ENCODE results near the gene GAST. TPM values are rescaled to one million over a fixed set of nuclear protein-coding genes. Genes with fewer than 3 reads are reported as not detected.

Gene GAST
- total RNA-seq, 3 donors from 2014 or later (not counting 1 experiment from before 2014, with no cell fraction given), result not detected

DNA sequence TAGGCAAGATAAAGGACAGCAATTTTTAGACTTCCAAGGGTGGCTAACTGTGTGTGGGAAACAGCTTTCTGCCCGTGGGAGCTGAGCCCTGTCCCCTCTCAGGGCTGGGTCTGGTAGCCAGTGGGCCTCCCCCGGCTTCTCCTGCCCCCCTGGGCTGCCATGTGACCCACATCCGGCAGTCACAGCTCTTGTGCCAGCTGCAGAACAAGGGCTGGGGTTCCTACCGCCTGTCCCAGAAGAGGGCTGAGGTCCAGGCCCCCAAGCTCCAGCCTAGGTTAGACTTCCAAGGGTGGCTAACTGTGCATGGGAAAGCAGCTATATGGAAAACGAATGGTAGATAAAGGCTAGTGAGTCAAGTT, 6.1 kb downstream of the GAST start:
- peaks cover 2% of the 10 kb centered on the region for H3K27me3 ChIP-seq (ENCODE audit: control insufficient read depth, insufficient read depth, low read length)
- Mint-ChIP-seq H3K36me3 (no peaks in the 10 kb centered on the region), H3K4me3 (no peak overlapping the region), H3K4me1 (no peaks in the 10 kb centered on the region), H3K27me3 (ENCODE audit: low read depth in 2 of 2) (no peaks in the 10 kb centered on the region), H3K9me3 (no peaks in the 10 kb centered on the region), H3K27ac (no peak overlapping the region)
- no peaks in the 10 kb centered on the region for H3K4me1 ChIP-seq (ENCODE audit: control insufficient read depth, insufficient read depth, low read length)
- DNase-seq (no peak), ATAC-seq (no peak)
- 69% methylated on average over 5 of the region's 5 CpGs for WGBS (ENCODE audit: insufficient coverage)
- no peaks in the 10 kb centered on the region for H3K9me3 ChIP-seq (ENCODE audit: control insufficient read depth, insufficient read depth, low read length)
- H3K4me3 ChIP-seq (ENCODE audit: low read length), result no peak overlapping the region
- intact Hi-C loops (cut with micrococcal nuclease), result no loop called here
- H3K27ac ChIP-seq (ENCODE audit: low read length), result no peak overlapping the region
- H3K36me3 ChIP-seq (ENCODE audit: control insufficient read depth, insufficient read depth, low read length), result no peaks in the 10 kb centered on the region
- TF ChIP-seq, protein P1, sequence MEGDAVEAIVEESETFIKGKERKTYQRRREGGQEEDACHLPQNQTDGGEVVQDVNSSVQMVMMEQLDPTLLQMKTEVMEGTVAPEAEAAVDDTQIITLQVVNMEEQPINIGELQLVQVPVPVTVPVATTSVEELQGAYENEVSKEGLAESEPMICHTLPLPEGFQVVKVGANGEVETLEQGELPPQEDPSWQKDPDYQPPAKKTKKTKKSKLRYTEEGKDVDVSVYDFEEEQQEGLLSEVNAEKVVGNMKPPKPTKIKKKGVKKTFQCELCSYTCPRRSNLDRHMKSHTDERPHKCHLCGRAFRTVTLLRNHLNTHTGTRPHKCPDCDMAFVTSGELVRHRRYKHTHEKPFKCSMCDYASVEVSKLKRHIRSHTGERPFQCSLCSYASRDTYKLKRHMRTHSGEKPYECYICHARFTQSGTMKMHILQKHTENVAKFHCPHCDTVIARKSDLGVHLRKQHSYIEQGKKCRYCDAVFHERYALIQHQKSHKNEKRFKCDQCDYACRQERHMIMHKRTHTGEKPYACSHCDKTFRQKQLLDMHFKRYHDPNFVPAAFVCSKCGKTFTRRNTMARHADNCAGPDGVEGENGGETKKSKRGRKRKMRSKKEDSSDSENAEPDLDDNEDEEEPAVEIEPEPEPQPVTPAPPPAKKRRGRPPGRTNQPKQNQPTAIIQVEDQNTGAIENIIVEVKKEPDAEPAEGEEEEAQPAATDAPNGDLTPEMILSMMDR (IDR thresholded peaks at IDR 0.05), result no peak

GRCh38 chr17:41722231-41722630, 10.1 kb downstream of the GAST start:
- H3K4me1 Mint-ChIP-seq, result no peaks in the 10 kb centered on the region
- no peak overlapping the region for H3K27ac ChIP-seq (ENCODE audit: low read length)
- 91% methylated on average over 7 of the region's 7 CpGs for WGBS (ENCODE audit: insufficient coverage)
- H3K9me3 Mint-ChIP-seq, result no peaks in the 10 kb centered on the region
- no peaks in the 10 kb centered on the region for H3K36me3 Mint-ChIP-seq
- TF ChIP-seq, protein P1 (IDR thresholded peaks at IDR 0.05), result no peak
- no peak for ATAC-seq
- no peaks in the 10 kb centered on the region for H3K9me3 ChIP-seq (ENCODE audit: control insufficient read depth, insufficient read depth, low read length)
- intact Hi-C loops (cut with micrococcal nuclease), result no loop called here
- peaks cover 0 to 3% of the 10 kb centered on the region in 2 donors for H3K27me3 Mint-ChIP-seq (ENCODE audit: low read depth in 2 of 2)
- no peaks in the 10 kb centered on the region for H3K36me3 ChIP-seq (ENCODE audit: control insufficient read depth, insufficient read depth, low read length)
- H3K4me3 Mint-ChIP-seq, result no peak overlapping the region
- H3K4me1 ChIP-seq (ENCODE audit: control insufficient read depth, insufficient read depth, low read length), result no peaks in the 10 kb centered on the region
- no peak overlapping the region for H3K27ac Mint-ChIP-seq
- no peak overlapping the region for H3K4me3 ChIP-seq (ENCODE audit: low read length)
- no peak for DNase-seq
- H3K27me3 ChIP-seq (ENCODE audit: control insufficient read depth, insufficient read depth, low read length), result peaks cover 2% of the 10 kb centered on the region

DNA sequence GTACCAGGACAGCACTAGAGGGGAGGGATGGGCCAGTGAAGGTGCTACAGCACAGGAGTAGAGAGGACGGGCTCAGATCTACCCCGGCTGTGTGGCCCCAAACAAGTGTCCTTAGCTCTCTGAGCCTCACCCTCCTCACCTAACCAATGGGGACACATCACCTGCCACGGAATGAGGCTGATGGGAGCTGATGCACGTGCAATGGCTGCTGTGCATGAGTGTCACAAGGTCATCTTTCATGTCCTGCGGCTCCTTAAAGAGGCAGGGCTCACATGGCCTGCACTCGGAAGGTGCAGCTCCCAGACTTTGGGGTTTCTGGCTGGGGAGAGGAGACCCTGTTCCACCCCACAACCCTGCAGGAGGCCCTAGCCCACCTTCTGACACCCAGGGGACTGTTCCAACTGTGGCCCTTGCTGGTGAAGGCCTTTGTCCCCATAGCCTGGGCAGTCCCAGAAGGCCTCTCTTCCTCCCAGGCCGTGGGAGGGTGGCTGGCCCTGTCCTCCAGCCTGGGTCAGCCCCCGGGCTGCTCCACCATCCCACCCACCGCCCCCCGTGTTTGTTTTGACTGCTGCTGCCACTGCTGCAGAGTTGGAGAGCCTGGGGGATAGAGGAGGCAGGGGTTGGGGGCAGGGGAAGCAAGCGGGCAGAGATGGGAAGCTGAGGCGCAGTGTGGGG, 11.8 kb downstream of the GAST start:
- no peaks in the 10 kb centered on the region for H3K36me3 ChIP-seq (ENCODE audit: control insufficient read depth, insufficient read depth, low read length)
- no peak overlapping the region for H3K27ac ChIP-seq (ENCODE audit: low read length)
- no peak overlapping the region for H3K4me3 ChIP-seq (ENCODE audit: low read length)
- no peak overlapping the region for H3K27ac Mint-ChIP-seq
- WGBS (ENCODE audit: insufficient coverage), result 75% methylated on average over 10 of the region's 12 CpGs
- H3K4me1 ChIP-seq (ENCODE audit: control insufficient read depth, insufficient read depth, low read length), result no peaks in the 10 kb centered on the region
- peaks cover 0 to 3% of the 10 kb centered on the region in 2 donors for H3K27me3 Mint-ChIP-seq (ENCODE audit: low read depth in 2 of 2)
- no peaks in the 10 kb centered on the region for H3K9me3 ChIP-seq (ENCODE audit: control insufficient read depth, insufficient read depth, low read length)
- DNase-seq, result no peak
- no peaks in the 10 kb centered on the region for H3K9me3 Mint-ChIP-seq
- H3K4me1 Mint-ChIP-seq, result no peaks in the 10 kb centered on the region
- H3K36me3 Mint-ChIP-seq, result no peaks in the 10 kb centered on the region
- H3K27me3 ChIP-seq (ENCODE audit: control insufficient read depth, insufficient read depth, low read length), result peaks cover 2% of the 10 kb centered on the region
- no peak for ATAC-seq
- no peak overlapping the region for H3K4me3 Mint-ChIP-seq
- TF ChIP-seq, protein P1 (IDR thresholded peaks at IDR 0.05), result no peak
- intact Hi-C loops (cut with micrococcal nuclease), result no loop called here

GRCh38 chr17:41724476-41725050, 12.4 kb downstream of the GAST start:
- Mint-ChIP-seq H3K4me1 (no peaks in the 10 kb centered on the region), H3K27ac (no peak overlapping the region), H3K4me3 (no peak overlapping the region), H3K9me3 (no peaks in the 10 kb centered on the region), H3K27me3 (ENCODE audit: low read depth in 2 of 2) (peaks cover 0 to 3% of the 10 kb centered on the region in 2 donors), H3K36me3 (no peaks in the 10 kb centered on the region)
- Histone ChIP-seq H3K27ac (ENCODE audit: low read length) (no peak overlapping the region), H3K9me3 (ENCODE audit: control insufficient read depth, insufficient read depth, low read length) (no peaks in the 10 kb centered on the region), H3K4me3 (ENCODE audit: low read length) (no peak overlapping the region), H3K36me3 (ENCODE audit: control insufficient read depth, insufficient read depth, low read length) (no peaks in the 10 kb centered on the region), H3K27me3 (ENCODE audit: control insufficient read depth, insufficient read depth, low read length) (peaks cover 2% of the 10 kb centered on the region), H3K4me1 (ENCODE audit: control insufficient read depth, insufficient read depth, low read length) (no peaks in the 10 kb centered on the region)
- WGBS (ENCODE audit: insufficient coverage), result 89% methylated on average over 16 of the region's 17 CpGs
- DNase-seq (no peak), ATAC-seq (no peak)
- intact Hi-C loops (cut with micrococcal nuclease), result no loop called here
- TF ChIP-seq, protein P1 (IDR thresholded peaks at IDR 0.05), result no peak

Measured in natural killer cell (primary cell).